Activated CD4-positive, alpha-beta T cell treated with anti-CD3 and anti-CD28 coated beads, Interleukin-2, amount 50 U/mL, for 4 hours (primary cell): Measurements from ENCODE around the gene TSHZ2.

Experiments
- DNase-seq, 2 experiments: peaks; one replicate each; pipeline ENCODE4 v3.0.0-alpha.2; 2020

TSHZ2 gene

GRCh38 chr20:52972190-52972937 is at the start of gene TSHZ2:
Gene TSHZ2 (plus strand): TSS chr20:52972358. CDS start chr20:52973294, 936 bp downstream.
- DNase-seq = peak; percentile 63 to 69

- DNase-seq = no peak
These were observed 49.7 kb upstream of the TSHZ2 start for GRCh38 chr20:52922436-52922835.

GRCh38 chr20:52923123-52923937 is 48.8 kb upstream of the TSHZ2 start:
- no peak for DNase-seq

GRCh38 chr20:52924411-52925271 is 47.5 kb upstream of the TSHZ2 start:
- no peak for DNase-seq

GRCh38 chr20:52926505-52926904 is 45.7 kb upstream of the TSHZ2 start:
- no peak for DNase-seq

GRCh38 chr20:52933867-52934266 is 38.3 kb upstream of the TSHZ2 start:
- DNase-seq = no peak

GRCh38 chr20:52936351-52937340 is 35.5 kb upstream of the TSHZ2 start:
- no peak for DNase-seq

- no peak for DNase-seq
These were observed 34.5 kb upstream of the TSHZ2 start for GRCh38 chr20:52937591-52938100.

GRCh38 chr20:52939141-52939540 is 33.0 kb upstream of the TSHZ2 start:
- DNase-seq = no peak

GRCh38 chr20:52941808-52942207 is 30.4 kb upstream of the TSHZ2 start:
- DNase-seq = no peak

- DNase-seq = no peak
These were observed 28.8 kb upstream of the TSHZ2 start for GRCh38 chr20:52943185-52943841.

- no peak for DNase-seq
These were observed 26.9 kb upstream of the TSHZ2 start for GRCh38 chr20:52945268-52945667.

GRCh38 chr20:52945862-52946522 is 26.2 kb upstream of the TSHZ2 start:
- DNase-seq = no peak

- no peak for DNase-seq
These were observed 23.7 kb upstream of the TSHZ2 start for GRCh38 chr20:52948491-52948890.

- no peak for DNase-seq
These were observed 19.1 kb upstream of the TSHZ2 start for GRCh38 chr20:52953020-52953419.

- DNase-seq = no peak
These were observed 17.3 kb upstream of the TSHZ2 start for GRCh38 chr20:52954849-52955248.

GRCh38 chr20:52958211-52958610 is 13.9 kb upstream of the TSHZ2 start:
- DNase-seq = no peak

- DNase-seq = no peak
These were observed 13.0 kb upstream of the TSHZ2 start for GRCh38 chr20:52959125-52959524.

GRCh38 chr20:52962183-52962582 is 10.0 kb upstream of the TSHZ2 start:
- no peak for DNase-seq

- DNase-seq = no peak
These were observed 9.0 kb upstream of the TSHZ2 start for GRCh38 chr20:52963131-52963530.

- DNase-seq = no peak
These were observed 8.0 kb upstream of the TSHZ2 start for GRCh38 chr20:52964131-52964530.
